Liver (tissue), 9 donors: ENCODE measurements around the gene FAM131C. TPM values are rescaled to one million over a fixed set of nuclear protein-coding genes. Genes with fewer than 3 reads are reported as not detected.

Experiments used
- DNase-seq: peaks from one replicate; pipeline ENCODE4 v3.0.0-alpha.2; 2017; ENCODE audit warnings: low spot score
- H3K27ac ChIP-seq, 2 donors: one replicate each; pipeline ENCODE4 v1.7.0; 2013; ENCODE audit warnings: inconsistent platforms in 2 of 2, low read length in 2 of 2, control low read depth in 1 of 2, low read depth in 1 of 2, mild to moderate bottlenecking in 1 of 2
- H3K27me3 ChIP-seq, 4 donors: one replicate each; pipeline versions ENCODE4 v1.6.1 to v1.7.0; 2013; ENCODE audit warnings: low read length in 3 of 4, inconsistent platforms in 1 of 4, mild to moderate bottlenecking in 1 of 4, moderate library complexity in 1 of 4; ENCODE audit not compliant: control insufficient read depth in 4 of 4, insufficient read depth in 4 of 4
- H3K36me3 ChIP-seq, 4 donors: one replicate each; pipeline versions ENCODE4 v1.6.1 to v1.7.0; 2013; ENCODE audit warnings: low read length in 3 of 4, mild to moderate bottlenecking in 3 of 4, low read depth in 1 of 4, moderate library complexity in 1 of 4; ENCODE audit not compliant: control insufficient read depth in 4 of 4, insufficient read depth in 3 of 4
- H3K4me1 ChIP-seq, 4 donors: one replicate each; pipeline versions ENCODE4 v1.6.1 to v1.7.0; 2013; ENCODE audit warnings: low read length in 3 of 4, mild to moderate bottlenecking in 3 of 4, moderate library complexity in 1 of 4; ENCODE audit not compliant: control insufficient read depth in 4 of 4, insufficient read depth in 4 of 4
- H3K4me3 ChIP-seq, 3 donors: one replicate each; pipeline versions ENCODE4 v1.6.1 to v1.7.0; 2013; ENCODE audit warnings: low read length in 3 of 3, control low read depth in 1 of 3, low read depth in 1 of 3, mild to moderate bottlenecking in 1 of 3
- H3K9ac ChIP-seq, 2 donors: one replicate each; pipeline ENCODE4 v1.7.0; 2013; ENCODE audit warnings: low read length in 2 of 2, mild to moderate bottlenecking in 2 of 2, moderate library complexity in 2 of 2, control low read depth in 1 of 2, low read depth in 1 of 2
- H3K9me3 ChIP-seq, 4 donors: one replicate each; pipeline versions ENCODE4 v1.6.1 to v1.7.0; 2013; ENCODE audit warnings: low read length in 3 of 4; ENCODE audit not compliant: control insufficient read depth in 4 of 4
- CTCF ChIP-seq: fragments of 150-350 bp; IDR thresholded peaks from 2 replicates; pipeline ENCODE4 v1.5.1; 2017; ENCODE audit warnings: improper control_type of control experiment, low read depth, low read length; ENCODE audit not compliant: missing input control
- EGR1 ChIP-seq, 2 donors: IDR thresholded peaks; 2 replicates each; pipeline ENCODE4 v1.6.1; 2016 to 2018; ENCODE audit warnings: antibody characterized with exemption in 2 of 2, low read depth in 2 of 2
- FOXA1 ChIP-seq: IDR thresholded peaks from 2 replicates; pipeline ENCODE4 v1.6.1; 2016; ENCODE audit warnings: antibody characterized with exemption
- FOXA2 ChIP-seq: IDR thresholded peaks from 2 replicates; pipeline ENCODE4 v1.6.1; 2016; ENCODE audit warnings: antibody characterized with exemption
- GABPA ChIP-seq, 2 donors: IDR thresholded peaks in 1 of 2; conservative IDR thresholded peaks in 1 of 2; 2 replicates each; pipeline ENCODE4 v1.6.1; 2016; ENCODE audit warnings: antibody characterized with exemption in 2 of 2, mild to moderate bottlenecking in 1 of 2, moderate library complexity in 1 of 2
- HNF4A ChIP-seq, 2 donors: conservative IDR thresholded peaks; 2 replicates each; pipeline ENCODE4 v1.6.1; 2016; ENCODE audit warnings: antibody characterized with exemption in 2 of 2, mild to moderate bottlenecking in 2 of 2
- HNF4G ChIP-seq: IDR thresholded peaks from 2 replicates; pipeline ENCODE4 v1.6.1; 2016; ENCODE audit warnings: antibody characterized with exemption
- JUND ChIP-seq, 2 donors: IDR thresholded peaks; 2 replicates each; pipeline ENCODE4 v1.6.1; 2016; ENCODE audit warnings: antibody characterized with exemption in 2 of 2
- NR2F2 ChIP-seq: IDR thresholded peaks from 2 replicates; pipeline ENCODE4 v1.6.1; 2016; ENCODE audit warnings: antibody characterized with exemption
- RAD21 ChIP-seq, 2 donors: IDR thresholded peaks; 2 replicates each; pipeline ENCODE4 v1.6.1; 2016; ENCODE audit warnings: antibody characterized with exemption in 2 of 2, mild to moderate bottlenecking in 2 of 2
- RXRA ChIP-seq, 2 donors: IDR thresholded peaks; 2 replicates each; pipeline ENCODE4 v1.6.1; 2017 to 2018; ENCODE audit warnings: antibody characterized with exemption in 2 of 2, mild to moderate bottlenecking in 1 of 2
- SP1 ChIP-seq: IDR thresholded peaks from 2 replicates; pipeline ENCODE4 v1.6.1; 2018; ENCODE audit warnings: antibody characterized with exemption, mild to moderate bottlenecking
- TAF1 ChIP-seq: conservative IDR thresholded peaks from 2 replicates; pipeline ENCODE4 v1.6.1; 2016; ENCODE audit warnings: antibody characterized with exemption, mild to moderate bottlenecking
- YY1 ChIP-seq: IDR thresholded peaks from 2 replicates; pipeline ENCODE4 v1.6.1; 2016; ENCODE audit warnings: antibody characterized with exemption, mild to moderate bottlenecking
- WGBS: extraction: QIAGEN DNeasy Blood & Tissue Kit; methylation state at CpG from one replicate; pipeline ENCODE4 v1.1.7; 2013; 5-methylcytosine and 5-hydroxymethylcytosine counted together
- polyA plus RNA-seq, 2 donors: library from polyadenylated mRNA; stranded (reverse) in 1 of 2; unstranded in 1 of 2; fragments of 200-250 nt in 1 of 2; fragments of >200 nt in 1 of 2; fragmentation: Nextera tagmentation in 1 of 2; extraction: Ambion mirVana in 1 of 2; gene quantifications; one replicate each; pipeline versions ENCODE4 v1.2.1 to v1.2.3, GENCODE V29; 2013 to 2015
- total RNA-seq, 2 donors: library from RNA; depleted of rRNA; stranded (reverse); fragments of >200 nt; gene quantifications; one replicate each; pipeline ENCODE4 v1.2.3, GENCODE V29; 2014
- TF ChIP-seq, protein P1 (sequence below): IDR thresholded peaks from 2 replicates; pipeline ENCODE4 v1.6.1; 2016; ENCODE audit warnings: antibody characterized with exemption
- TF ChIP-seq, protein P2 (sequence below): IDR thresholded peaks from 2 replicates; pipeline ENCODE4 v1.6.1; 2016; ENCODE audit warnings: antibody characterized with exemption
- TF ChIP-seq, protein P3 (sequence below): IDR thresholded peaks from 2 replicates; pipeline ENCODE4 v1.6.1; 2016; ENCODE audit warnings: antibody characterized with exemption, mild to moderate bottlenecking
- donor health status: healthy.
- donor health status: healthy.
- donor health status: healthy.
- donor health status: healthy.
- donor health status: healthy.

Gene FAM131C
- total and polyA plus RNA-seq, 4 donors: 0.05 to 0.92 TPM; not detected in 2

GRCh38 chr1:16115468-16115983 is 42.1 kb upstream of the FAM131C start:
- WGBS: 76% methylated on average over 6 of the region's 6 CpGs
- Histone ChIP-seq H3K27me3 (no peaks in the 10 kb centered on the region), H3K27ac (no peak overlapping the region), H3K36me3 (no peaks in the 10 kb centered on the region), H3K9me3 (no peaks in the 10 kb centered on the region), H3K4me3 (no peak overlapping the region), H3K9ac (no peak overlapping the region), H3K4me1 (peaks cover 3 to 14% (median 9%) of the 10 kb centered on the region in 4 donors)
- DNase-seq: no peak
- TF ChIP-seq CTCF (no peak), RAD21 (IDR thresholded peaks at IDR 0.05) (no peak), RXRA (IDR thresholded peaks at IDR 0.05) (no peak), JUND (IDR thresholded peaks at IDR 0.05) (no peak), NR2F2 (no peak), SP1 (no peak), HNF4A (conservative IDR thresholded peaks at IDR 0.05) (no peak), YY1 (no peak), HNF4G (no peak), GABPA (IDR thresholded peaks at IDR 0.05 in 1 of 2, conservative IDR thresholded peaks at IDR 0.05 in 1 of 2) (no peak)
- TF ChIP-seq, protein P1, sequence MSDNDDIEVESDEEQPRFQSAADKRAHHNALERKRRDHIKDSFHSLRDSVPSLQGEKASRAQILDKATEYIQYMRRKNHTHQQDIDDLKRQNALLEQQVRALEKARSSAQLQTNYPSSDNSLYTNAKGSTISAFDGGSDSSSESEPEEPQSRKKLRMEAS: no peak
- TF ChIP-seq, protein P2, sequence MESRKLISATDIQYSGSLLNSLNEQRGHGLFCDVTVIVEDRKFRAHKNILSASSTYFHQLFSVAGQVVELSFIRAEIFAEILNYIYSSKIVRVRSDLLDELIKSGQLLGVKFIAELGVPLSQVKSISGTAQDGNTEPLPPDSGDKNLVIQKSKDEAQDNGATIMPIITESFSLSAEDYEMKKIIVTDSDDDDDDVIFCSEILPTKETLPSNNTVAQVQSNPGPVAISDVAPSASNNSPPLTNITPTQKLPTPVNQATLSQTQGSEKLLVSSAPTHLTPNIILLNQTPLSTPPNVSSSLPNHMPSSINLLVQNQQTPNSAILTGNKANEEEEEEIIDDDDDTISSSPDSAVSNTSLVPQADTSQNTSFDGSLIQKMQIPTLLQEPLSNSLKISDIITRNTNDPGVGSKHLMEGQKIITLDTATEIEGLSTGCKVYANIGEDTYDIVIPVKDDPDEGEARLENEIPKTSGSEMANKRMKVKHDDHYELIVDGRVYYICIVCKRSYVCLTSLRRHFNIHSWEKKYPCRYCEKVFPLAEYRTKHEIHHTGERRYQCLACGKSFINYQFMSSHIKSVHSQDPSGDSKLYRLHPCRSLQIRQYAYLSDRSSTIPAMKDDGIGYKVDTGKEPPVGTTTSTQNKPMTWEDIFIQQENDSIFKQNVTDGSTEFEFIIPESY: no peak
- TF ChIP-seq, protein P3, sequence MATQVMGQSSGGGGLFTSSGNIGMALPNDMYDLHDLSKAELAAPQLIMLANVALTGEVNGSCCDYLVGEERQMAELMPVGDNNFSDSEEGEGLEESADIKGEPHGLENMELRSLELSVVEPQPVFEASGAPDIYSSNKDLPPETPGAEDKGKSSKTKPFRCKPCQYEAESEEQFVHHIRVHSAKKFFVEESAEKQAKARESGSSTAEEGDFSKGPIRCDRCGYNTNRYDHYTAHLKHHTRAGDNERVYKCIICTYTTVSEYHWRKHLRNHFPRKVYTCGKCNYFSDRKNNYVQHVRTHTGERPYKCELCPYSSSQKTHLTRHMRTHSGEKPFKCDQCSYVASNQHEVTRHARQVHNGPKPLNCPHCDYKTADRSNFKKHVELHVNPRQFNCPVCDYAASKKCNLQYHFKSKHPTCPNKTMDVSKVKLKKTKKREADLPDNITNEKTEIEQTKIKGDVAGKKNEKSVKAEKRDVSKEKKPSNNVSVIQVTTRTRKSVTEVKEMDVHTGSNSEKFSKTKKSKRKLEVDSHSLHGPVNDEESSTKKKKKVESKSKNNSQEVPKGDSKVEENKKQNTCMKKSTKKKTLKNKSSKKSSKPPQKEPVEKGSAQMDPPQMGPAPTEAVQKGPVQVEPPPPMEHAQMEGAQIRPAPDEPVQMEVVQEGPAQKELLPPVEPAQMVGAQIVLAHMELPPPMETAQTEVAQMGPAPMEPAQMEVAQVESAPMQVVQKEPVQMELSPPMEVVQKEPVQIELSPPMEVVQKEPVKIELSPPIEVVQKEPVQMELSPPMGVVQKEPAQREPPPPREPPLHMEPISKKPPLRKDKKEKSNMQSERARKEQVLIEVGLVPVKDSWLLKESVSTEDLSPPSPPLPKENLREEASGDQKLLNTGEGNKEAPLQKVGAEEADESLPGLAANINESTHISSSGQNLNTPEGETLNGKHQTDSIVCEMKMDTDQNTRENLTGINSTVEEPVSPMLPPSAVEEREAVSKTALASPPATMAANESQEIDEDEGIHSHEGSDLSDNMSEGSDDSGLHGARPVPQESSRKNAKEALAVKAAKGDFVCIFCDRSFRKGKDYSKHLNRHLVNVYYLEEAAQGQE: no peak

- no peaks in the 10 kb centered on the region for H3K9me3 ChIP-seq
- no peak for DNase-seq
- peaks cover 3 to 14% (median 9%) of the 10 kb centered on the region in 4 donors for H3K4me1 ChIP-seq
- no peaks in the 10 kb centered on the region for H3K36me3 ChIP-seq
- H3K9ac ChIP-seq: no peak overlapping the region
- H3K27me3 ChIP-seq: no peaks in the 10 kb centered on the region
- H3K27ac ChIP-seq: no peak overlapping the region
- no peak overlapping the region for H3K4me3 ChIP-seq
- WGBS: 93% methylated on average over 23 of the region's 23 CpGs
- TF ChIP-seq FOXA2 (no peak), YY1 (no peak), JUND (IDR thresholded peaks at IDR 0.05) (no peak), TAF1 (no peak), NR2F2 (no peak), RAD21 (IDR thresholded peaks at IDR 0.05) (no peak), FOXA1 (no peak), GABPA (IDR thresholded peaks at IDR 0.05 in 1 of 2, conservative IDR thresholded peaks at IDR 0.05 in 1 of 2) (no peak), EGR1 (IDR thresholded peaks at IDR 0.05; ENCODE audit: low read depth in 2 of 2) (no peak), RXRA (IDR thresholded peaks at IDR 0.05) (no peak), HNF4G (no peak)
- TF ChIP-seq, protein P2: no peak
- TF ChIP-seq, protein P1: no peak
These were observed 41.3 kb upstream of the FAM131C start for GRCh38 chr1:16114527-16115467.
